Activated gamma-delta T cell treated with Interleukin-2 at 50 U/mL for 16 hours (primary cell): Measurements from ENCODE around the gene ITGB4.
"Not testable (repeated sequence)": the region's sequence is repeated elsewhere in the genome, so short reads cannot be mapped to it uniquely, and the experiment has no call there.

Experiments
- DNase-seq: peaks from one replicate; pipeline ENCODE4 v3.0.0-alpha.2; 2020

The ITGB4 gene

GRCh38 chr17:75754378-75755204 is 33.3 kb downstream of the ITGB4 start:
- no peak for DNase-seq

- no peak for DNase-seq
These were observed 34.1 kb downstream of the ITGB4 start for GRCh38 chr17:75755205-75755901.

GRCh38 chr17:75755990-75756389 is 34.7 kb downstream of the ITGB4 start:
- DNase-seq = no peak

- DNase-seq = no peak
These were observed 35.3 kb downstream of the ITGB4 start for GRCh38 chr17:75756451-75757085.

- DNase-seq = no peak
These were observed 35.9 kb downstream of the ITGB4 start for GRCh38 chr17:75757086-75757681.

GRCh38 chr17:75758131-75758905 is 37.1 kb downstream of the ITGB4 start:
- no peak for DNase-seq

GRCh38 chr17:75759457-75759856 is 38.2 kb downstream of the ITGB4 start:
- no peak for DNase-seq

- not testable (repeated sequence) for DNase-seq
These were observed 38.9 kb downstream of the ITGB4 start for GRCh38 chr17:75759978-75760640.

GRCh38 chr17:75762513-75763268 is 41.4 kb downstream of the ITGB4 start:
- DNase-seq = no peak

GRCh38 chr17:75763269-75763607 is 42.0 kb downstream of the ITGB4 start:
- no peak for DNase-seq

- no peak for DNase-seq
These were observed 42.6 kb downstream of the ITGB4 start for GRCh38 chr17:75763613-75764416.

- DNase-seq = no peak
These were observed 43.1 kb downstream of the ITGB4 start for GRCh38 chr17:75764417-75764710.

- DNase-seq = peak; percentile 62
These were observed 43.6 kb downstream of the ITGB4 start, which contains the start of gene GALK1 for GRCh38 chr17:75764711-75765421. TSS of gene GALK1 (minus strand) at chr17:75765192. CDS start at chr17:75765136, 56 bp downstream.

- DNase-seq = no peak
These were observed 44.7 kb downstream of the ITGB4 start for GRCh38 chr17:75765981-75766380.

GRCh38 chr17:75767881-75768280 is 46.6 kb downstream of the ITGB4 start:
- no peak for DNase-seq

GRCh38 chr17:75769536-75769935 is 48.3 kb downstream of the ITGB4 start:
- no peak for DNase-seq

GRCh38 chr17:75771334-75772281 is 50.3 kb downstream of the ITGB4 start:
- no peak for DNase-seq

- no peak for DNase-seq
These were observed 52.0 kb downstream of the ITGB4 start for GRCh38 chr17:75773121-75773807.
